ENCODE results near the gene TMEM175. TPM values are rescaled to one million over a fixed set of nuclear protein-coding genes. Genes with fewer than 3 reads are reported as not detected.

The TMEM175 gene
- total and polyA plus RNA-seq, 2 of the 4 experiments (the other 2 are of a cell fraction), result 7.7 to 41.9 TPM

- Histone ChIP-seq H3K27me3 (ENCODE audit: control insufficient read depth, insufficient read depth, low read length) (peaks cover 4% of the 10 kb centered on the region), H4K20me1 (ENCODE audit: insufficient read depth, low read length) (peaks cover 2% of the 10 kb centered on the region), H3K23ac (ENCODE audit: low read depth, low read length) (no peak overlapping the region), H3K14ac (replicated peaks; ENCODE audit: low read depth, low read length) (no peak overlapping the region), H3K9me3 (ENCODE audit: control insufficient read depth, insufficient read depth, low read length) (no peaks in the 10 kb centered on the region), H2BK120ac (ENCODE audit: low read depth, low read length) (no peak overlapping the region), H3K18ac (ENCODE audit: low read depth, low read length) (no peak overlapping the region), H2AFZ (replicated peaks; ENCODE audit: low read length, poor library complexity) (no peak overlapping the region), H2BK20ac (ENCODE audit: low read depth, low read length) (no peak overlapping the region), H2BK5ac (ENCODE audit: low read depth, low read length, poor library complexity, severe bottlenecking) (no peak overlapping the region), H3K27ac (ENCODE audit: insufficient read depth, low read length) (no peak overlapping the region), H3K9me1 (ENCODE audit: insufficient read depth, low read length) (no peaks in the 10 kb centered on the region), H3K79me1 (ENCODE audit: low read depth in 1 of 2, low read length in 2 of 2) (peaks cover 0 to 18% of the 10 kb centered on the region in 2 experiments; a peak in 1 of 4 replicates), H3K36me3 (ENCODE audit: control insufficient read depth, insufficient read depth, low read length) (peaks cover 9% of the 10 kb centered on the region; the same call in 1 of the 2 replicates), H3K56ac (ENCODE audit: extremely low read depth, insufficient read depth, low read length) (no peak overlapping the region), H3K4me3 (ENCODE audit: insufficient read depth, low read depth, low read length) (no peak overlapping the region), H3K4ac (ENCODE audit: low read depth, low read length) (no peak overlapping the region), H2BK15ac (ENCODE audit: low read depth, low read length) (no peak overlapping the region), H4K5ac (ENCODE audit: low read depth, low read length) (no peak overlapping the region), H4K91ac (ENCODE audit: insufficient read depth, low read depth, low read length) (no peak overlapping the region), H3K9ac (ENCODE audit: low read depth, low read length) (no peak overlapping the region), H2AK9ac (replicated peaks; ENCODE audit: low read depth, low read length, poor library complexity) (no peak overlapping the region), H4K8ac (ENCODE audit: low read depth in 2 of 2, low read length in 2 of 2) (no peak overlapping the region), H3K4me1 (ENCODE audit: control insufficient read depth, insufficient read depth, low read length) (peaks cover 5% of the 10 kb centered on the region; the same call in 1 of the 2 replicates), H3K4me2 (ENCODE audit: low read depth, low read length) (no peak overlapping the region), H2AK5ac (ENCODE audit: low read depth, low read length) (no peak overlapping the region)
- 91% methylated on average over 39 of the region's 50 CpGs; no CpG with 5 or more reads in 1 of the 2 experiments for WGBS, 2 experiments (ENCODE audit: extremely low coverage in 2 of 2, insufficient read length in 1 of 2)
- in situ Hi-C loops (cut with MboI; ENCODE audit: low sequenced_read_pairs), result no loop called here
- POLR2A ChIA-PET (ENCODE audit: unreplicated experiment), result no interaction called here
- dilution Hi-C loops (cut with HindIII; ENCODE audit: low sequenced_read_pairs, unreplicated experiment), result no loop called here
- intact Hi-C loops (cut with micrococcal nuclease), result no loop called here
- CTCF ChIA-PET, result no interaction called here
- no peak for DNase-seq
- no peak for ATAC-seq (ENCODE audit: low read depth)
- no TSS peak for BruUV-seq (replicated peaks)
- TF ChIP-seq BHLHE40 (IDR thresholded peaks at IDR 0.05; ENCODE audit: low read depth, low read length), result no peak
- no peak for TF ChIP-seq RAD21 (IDR thresholded peaks at IDR 0.05; ENCODE audit: low read length)
- no peak for TF ChIP-seq FOS (IDR thresholded peaks at IDR 0.05; ENCODE audit: low read depth, low read length)
- TF ChIP-seq CEBPB (IDR thresholded peaks at IDR 0.05; ENCODE audit: low read depth, low read length), result no peak
Measured at GRCh38 chr4:991451-992296, 59.4 kb downstream of the TMEM175 start.
